ACHN (cell line): ENCODE measurements around the gene DLGAP1.
"Not testable (repeated sequence)": the region's sequence is repeated elsewhere in the genome, so short reads cannot be mapped to it uniquely, and the experiment has no call there.

Experiments used
- DNase-seq: peaks from one replicate; pipeline ENCODE4 v3.0.0-alpha.2; 2015
- in situ Hi-C: cut with HindIII; loops from 2 replicates; pipeline ENCODE4 v1.10.0; 2017; ENCODE audit warnings: low sequenced_read_pairs, low pct_ligation_motif_present, low pct_unique_long_range_greater_than_20kb

DLGAP1 gene

DNA sequence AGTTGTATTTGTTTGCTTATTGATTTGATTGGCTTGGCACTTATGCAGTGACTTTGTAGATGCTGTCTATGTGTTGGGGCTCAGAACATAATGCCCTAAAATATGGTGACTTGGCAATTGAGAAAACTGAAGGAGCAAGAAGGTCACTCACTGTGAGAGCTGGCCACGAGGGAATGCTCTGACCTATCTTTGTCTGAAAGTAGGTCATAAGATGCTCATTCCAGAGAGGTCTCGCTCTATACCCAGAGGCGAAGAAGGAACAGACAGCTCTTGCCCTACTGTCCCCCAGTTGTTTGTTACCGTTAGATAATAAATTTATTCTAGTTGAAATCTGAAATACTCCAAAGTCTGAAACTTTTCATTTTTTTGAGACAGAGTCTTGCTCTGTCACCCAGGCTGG, 846.6 kb downstream of the DLGAP1 start:
- DNase-seq = no peak
- in situ Hi-C loops = no loop called here

DNA sequence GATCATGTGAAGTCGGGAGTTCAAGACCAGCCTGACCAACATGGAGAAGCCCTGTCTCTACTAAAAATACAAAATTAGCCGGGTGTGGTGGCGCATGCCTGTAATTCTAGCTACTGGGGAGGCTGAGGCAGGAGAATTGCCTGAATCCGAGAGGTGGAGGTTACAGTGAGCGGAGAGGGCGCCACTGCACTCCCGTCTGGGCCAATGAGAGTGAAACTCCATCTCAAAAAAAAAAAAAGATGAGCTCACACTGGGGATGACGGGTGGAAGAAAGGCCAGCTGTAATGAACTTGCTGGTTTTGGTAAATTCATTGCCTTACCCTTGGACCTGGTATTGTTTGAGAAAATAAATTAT, 847.0 kb downstream of the DLGAP1 start:
- DNase-seq, in situ Hi-C loops: not testable (repeated sequence)

DNA sequence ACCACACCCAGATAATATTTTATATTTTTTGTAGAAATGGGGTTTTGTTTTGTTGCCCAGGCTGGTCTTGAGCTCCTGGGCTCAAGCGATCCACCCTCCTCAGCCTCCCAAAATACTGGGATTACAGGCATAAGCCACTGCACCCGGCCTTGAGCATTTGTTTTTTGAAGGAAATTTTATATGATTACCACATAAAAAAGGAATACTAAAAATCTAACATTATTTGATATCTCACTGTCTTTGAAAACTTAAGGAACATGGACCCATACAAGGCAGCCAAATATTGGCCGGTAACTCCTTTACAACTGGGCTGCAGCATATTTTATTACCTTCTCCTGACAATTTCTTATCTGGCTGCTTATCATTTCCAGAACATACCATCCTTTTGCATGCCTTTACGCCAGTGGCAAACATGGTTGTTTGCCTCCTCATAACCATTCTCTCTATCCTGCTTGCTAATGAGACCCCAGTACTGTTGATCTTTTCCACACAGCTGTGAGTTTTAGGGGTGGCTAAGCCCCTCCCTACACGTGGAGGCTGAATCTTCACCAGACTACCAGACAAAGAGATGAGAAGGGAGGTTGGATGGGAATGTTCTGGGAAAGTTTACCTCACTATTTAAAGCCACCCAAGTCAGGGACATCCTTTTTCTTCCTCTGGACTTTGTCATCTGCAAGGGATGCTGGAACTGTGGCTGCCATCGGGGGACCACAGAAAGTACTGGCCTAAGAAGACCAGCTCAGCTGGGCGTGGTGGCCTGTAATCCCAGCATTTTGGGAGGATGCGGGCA, 847.6 kb downstream of the DLGAP1 start:
- in situ Hi-C loops = no loop called here
- no peak for DNase-seq

DNA sequence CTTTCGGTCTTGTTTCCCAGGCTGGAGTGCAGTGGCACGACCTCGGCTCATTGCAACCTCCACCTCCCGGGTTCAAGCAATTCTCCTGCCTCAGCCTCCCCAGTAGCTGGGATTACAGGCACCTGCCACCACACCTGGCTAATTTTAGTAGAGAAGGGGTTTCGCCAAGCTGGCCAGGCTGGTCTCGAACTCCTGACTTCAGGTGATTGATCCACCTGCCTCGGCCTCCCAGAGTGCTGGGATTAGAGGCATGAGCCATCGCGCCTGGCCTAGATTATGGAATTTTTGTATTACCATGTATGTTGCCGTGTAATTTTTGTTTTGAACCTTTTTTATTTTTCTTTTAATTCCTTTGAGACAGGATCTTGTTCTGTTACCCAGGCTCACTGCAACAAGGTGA, 848.2 kb downstream of the DLGAP1 start:
- in situ Hi-C loops, DNase-seq: not testable (repeated sequence)

DNA sequence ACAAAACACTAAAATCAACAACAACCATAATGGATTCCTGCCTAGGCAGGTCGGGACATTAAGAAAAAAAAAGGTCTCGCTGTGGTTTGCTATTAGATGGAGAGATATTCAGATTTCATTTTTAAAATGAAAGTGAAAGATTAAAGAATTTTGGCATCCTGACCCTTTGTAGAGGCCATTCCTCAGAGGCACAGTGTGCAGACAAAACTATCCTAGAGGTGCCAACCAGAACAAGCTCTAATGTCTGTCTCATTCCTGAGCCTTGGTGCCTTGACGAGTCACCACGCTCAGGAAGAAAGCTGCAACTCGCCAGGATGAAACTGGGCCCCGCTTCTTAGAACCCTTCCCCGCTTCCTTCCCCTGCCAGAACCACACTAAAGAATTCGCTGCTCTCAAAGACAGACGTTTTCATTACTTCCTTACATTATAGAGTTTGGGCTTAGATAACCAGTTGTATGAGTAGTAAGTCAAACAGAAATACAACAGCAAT, 849.1 kb downstream of the DLGAP1 start:
- DNase-seq = peak; percentile 44
- in situ Hi-C loops = no loop called here

DNA sequence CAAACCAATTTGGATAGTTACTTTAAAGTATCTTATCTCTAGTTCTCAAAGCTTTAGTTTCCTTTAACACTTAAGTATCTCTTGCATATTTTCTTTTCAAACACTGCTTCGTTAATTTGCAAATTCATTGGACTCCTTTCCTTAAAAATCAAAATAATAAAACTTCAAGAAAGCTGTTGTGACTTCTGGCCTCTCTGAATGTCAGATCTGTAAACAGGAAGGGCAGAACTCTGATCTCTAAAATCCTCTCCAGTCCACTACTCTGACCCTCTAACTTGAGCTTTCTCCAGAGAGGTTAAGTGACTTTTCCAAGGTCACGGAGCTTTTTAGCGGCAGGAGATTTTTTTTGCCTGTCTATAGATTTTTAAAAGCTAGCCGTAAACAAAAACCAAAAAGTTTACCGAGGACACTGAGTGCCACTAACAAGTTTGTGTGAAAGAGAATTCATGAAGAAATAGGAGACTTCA, 849.6 kb downstream of the DLGAP1 start:
- in situ Hi-C loops = no loop called here
- DNase-seq = peak; percentile 35

DNA sequence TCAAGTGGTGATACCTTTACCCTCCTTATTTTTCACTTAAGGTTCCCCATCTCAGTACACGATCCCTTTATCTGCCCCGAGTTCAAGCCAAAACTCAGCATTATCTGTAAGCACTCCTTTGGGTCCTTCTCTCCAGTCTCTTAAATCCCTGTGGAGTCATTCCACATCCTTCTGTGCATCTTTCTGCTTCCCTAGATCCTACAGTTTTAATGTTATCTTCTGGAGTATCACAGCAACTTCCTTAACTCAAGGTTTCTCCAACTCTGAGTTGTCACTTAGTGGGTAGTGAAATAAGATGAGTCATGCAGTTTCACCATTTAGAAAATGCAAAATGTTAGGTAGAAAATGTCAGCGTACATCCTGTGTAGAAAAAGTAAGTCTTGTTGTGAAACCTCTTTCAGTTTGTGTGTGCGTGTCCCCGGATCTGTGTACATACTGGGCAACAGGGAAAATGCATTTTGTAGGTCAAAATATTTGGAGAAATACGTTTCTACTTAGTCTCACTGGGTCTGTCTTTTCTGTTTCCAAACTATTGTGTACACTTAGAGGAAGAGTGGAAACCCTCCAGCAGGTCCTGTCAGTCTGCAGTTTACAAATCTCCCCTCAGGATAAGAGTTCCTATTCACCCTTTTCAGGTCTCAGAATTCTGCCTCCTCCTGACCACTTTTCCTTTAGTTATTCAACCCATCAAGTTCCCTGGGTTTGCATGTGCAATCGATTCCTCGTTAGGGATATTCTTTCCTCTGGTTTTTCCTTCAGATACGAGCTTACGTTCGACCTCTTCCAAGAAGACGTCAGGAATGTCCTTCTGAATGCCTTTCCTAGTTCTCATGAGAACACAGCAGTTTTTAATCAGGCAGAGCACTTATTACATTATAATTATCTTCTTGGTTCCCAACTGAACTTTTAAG, 850.4 kb downstream of the DLGAP1 start:
- peak; percentile 84 for DNase-seq
- in situ Hi-C loops = no loop called here

DNA sequence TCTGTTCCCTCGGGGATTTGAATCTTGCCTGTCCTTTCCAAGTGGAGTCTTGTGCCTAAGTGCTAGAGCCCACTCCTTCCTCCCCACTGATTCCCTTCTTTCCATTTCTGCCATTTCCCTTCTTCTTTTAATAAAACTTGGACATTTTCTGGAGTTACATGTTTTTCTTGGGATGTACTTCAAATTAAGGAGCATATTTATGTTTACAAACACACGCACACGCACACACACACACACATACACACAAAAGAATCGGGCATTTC, 850.9 kb downstream of the DLGAP1 start:
- in situ Hi-C loops = no loop called here
- no peak for DNase-seq

DNA sequence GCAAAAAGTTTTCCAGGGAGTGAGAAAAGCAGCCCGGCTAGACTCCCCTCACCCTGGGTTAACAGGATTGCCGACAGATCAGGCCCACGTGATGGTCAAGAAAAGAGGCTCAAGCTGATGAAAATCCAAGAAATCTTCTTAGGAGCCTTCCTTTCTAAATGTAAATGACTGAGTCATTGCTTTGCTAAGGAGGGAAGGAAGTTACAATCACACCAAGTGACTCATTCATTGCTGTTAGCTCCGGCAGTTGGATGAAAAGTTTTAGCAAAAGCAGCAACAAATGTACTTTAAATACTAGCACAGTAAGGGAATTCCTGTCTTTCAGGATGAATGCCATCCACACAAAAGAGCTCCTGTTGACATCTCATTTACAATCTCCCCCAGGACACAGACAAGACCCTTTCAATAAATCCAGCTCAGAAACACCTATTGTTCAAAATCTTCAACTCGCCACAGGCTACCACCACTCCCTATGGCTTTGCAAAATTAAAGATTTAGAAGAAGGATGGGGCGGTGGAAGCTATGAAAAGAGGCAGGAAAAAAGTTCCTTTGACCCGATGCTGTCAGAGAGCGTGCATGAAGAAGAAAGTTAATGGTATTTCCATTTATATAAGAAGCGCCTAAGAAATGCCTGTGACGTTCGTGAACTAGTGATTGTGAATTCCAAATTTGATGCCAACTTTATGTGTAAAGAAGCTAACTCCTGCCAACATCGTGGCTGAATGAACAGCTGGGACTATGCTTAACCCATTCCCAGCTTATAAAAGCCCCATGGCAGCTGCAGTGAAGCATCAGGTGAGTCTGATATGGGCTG, 851.5 kb downstream of the DLGAP1 start:
- peak; percentile 96 for DNase-seq
- in situ Hi-C loops = no loop called here

DNA sequence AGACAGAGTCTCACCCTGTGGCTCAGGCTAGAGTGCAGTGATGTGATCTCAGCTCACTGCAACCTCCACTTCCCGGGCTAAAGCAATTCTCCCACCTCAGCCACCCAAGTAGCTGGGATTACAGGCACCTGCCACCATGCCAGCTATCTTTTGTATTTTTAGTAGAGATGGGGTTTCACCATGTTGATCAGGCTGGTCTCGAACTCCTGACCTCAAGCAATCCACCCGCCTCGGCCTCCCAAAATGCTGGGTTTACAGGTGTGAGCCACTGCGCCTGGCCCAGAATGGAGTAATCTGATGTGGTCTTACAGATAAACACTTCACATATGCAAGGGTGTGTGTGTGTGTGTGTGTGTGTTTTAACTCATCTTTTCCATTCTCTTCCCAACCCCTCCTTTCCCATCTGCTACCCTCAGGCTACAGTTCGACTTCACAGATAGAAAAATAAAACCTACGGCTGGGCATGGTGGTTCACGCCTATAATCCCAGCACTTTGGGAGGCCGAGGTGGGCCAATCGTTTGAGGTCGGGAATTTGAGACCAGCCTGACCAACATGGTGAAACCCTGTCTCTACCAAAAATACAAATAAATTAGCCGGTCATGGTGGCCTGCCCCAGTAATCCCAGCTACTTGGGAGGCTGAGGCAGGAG, 853.9 kb downstream of the DLGAP1 start:
- in situ Hi-C loops, DNase-seq: not testable (repeated sequence)

DNA sequence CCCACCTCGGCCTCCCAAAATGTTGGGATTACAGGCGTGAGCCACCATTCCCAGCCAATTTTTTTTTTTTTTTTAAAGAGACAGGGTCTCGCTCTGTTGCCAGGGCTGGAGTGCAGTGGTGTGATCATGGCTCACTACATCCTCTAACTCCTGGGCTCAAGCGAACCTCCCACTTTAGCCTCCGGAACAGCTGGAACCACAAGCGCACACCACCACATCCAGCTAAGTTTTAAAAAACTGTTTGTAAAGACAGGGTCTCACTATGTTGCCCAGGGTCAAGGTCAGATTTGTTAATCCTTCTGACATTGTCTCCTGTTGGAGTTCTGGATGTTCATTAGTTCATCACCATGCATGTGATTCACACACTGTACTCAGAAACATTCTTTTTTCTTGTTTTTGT, 855.2 kb downstream of the DLGAP1 start:
- in situ Hi-C loops = no loop called here
- no peak for DNase-seq

DNA sequence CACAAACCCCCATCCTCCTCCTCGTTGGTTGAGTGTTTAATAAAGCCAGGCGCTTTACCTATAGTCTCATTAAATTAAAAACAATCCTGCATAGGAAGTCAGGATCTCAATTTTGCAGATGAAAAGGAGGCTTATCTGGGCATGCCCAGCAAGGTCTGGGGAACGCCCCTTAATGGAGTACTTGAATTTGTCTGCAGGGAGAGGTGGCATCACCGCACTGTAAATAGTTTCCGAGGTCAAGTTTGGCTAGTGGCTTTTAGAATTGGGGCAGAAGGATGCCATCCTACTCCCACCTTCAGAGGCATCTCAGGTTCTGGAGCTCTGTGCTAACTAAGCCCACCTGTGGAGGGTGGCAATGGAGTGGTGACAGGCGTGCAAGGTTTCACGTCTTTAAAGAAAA, 855.9 kb downstream of the DLGAP1 start:
- no peak for DNase-seq
- in situ Hi-C loops = no loop called here

DNA sequence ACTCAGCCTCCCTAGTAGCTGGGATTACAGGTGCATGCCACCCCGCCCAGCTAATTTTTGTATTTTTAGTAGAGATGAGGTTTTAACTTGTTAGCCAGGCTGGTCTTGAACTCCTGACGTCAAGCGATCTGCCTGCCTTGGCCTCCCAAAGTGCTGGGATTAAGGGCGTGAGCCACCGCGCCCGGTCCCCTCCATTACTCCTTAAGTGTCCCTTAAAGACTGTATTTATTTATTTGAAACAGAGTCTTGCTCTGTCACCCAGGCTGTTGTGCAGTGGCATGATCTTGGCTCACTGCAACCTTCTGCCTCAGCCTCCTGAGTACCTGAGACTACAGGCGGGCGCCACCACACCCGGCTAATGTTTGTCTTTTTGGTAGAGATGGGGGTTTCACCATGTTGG, 856.5 kb downstream of the DLGAP1 start:
- in situ Hi-C loops = no loop called here
- DNase-seq = no peak

DNA sequence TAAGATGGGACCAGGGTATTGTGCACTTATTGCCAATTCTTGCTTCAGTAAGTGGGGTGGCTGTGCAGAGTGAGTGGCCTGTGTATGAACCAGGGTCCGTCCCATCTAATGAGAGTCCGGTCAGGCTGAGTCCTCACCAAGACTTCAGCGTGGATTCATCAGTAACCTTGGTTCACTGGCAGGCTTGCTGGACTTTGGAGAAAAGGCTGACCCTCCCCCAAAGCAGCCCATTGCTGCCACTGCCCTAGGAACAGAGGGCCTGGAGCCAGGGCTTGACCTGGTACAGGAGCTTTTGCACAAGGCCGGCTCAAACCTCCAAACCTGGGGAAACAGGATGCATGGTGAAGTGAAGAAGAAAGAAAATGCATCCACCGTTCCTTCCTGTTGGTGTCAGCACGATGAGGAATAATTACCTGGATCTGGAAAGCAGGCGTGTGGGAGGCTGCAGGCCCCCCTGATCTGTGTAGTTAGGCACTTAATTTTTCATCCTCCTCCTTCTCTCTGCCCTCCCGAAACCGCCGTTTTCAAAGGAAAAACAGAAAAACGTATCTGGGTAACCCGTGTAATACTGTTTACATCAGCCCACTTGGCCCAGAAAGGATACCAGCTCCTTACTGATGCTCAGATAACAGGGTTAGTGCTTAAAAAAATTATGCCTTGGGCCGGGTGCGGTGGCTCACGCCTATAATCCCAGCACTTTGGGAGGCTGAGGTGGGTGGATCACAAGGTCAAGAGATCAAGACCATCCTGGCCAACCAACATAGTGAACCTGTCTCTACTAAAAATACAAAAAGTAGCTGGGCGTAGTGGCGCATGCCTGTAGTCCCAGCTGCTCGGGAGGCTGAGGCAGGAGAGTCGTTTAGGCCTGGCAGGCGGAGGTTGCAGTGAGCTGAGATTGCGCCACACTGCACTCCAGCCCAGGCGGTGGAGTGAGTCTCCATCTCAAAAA, 857.4 kb downstream of the DLGAP1 start:
- in situ Hi-C loops = no loop called here
- no peak for DNase-seq

DNA sequence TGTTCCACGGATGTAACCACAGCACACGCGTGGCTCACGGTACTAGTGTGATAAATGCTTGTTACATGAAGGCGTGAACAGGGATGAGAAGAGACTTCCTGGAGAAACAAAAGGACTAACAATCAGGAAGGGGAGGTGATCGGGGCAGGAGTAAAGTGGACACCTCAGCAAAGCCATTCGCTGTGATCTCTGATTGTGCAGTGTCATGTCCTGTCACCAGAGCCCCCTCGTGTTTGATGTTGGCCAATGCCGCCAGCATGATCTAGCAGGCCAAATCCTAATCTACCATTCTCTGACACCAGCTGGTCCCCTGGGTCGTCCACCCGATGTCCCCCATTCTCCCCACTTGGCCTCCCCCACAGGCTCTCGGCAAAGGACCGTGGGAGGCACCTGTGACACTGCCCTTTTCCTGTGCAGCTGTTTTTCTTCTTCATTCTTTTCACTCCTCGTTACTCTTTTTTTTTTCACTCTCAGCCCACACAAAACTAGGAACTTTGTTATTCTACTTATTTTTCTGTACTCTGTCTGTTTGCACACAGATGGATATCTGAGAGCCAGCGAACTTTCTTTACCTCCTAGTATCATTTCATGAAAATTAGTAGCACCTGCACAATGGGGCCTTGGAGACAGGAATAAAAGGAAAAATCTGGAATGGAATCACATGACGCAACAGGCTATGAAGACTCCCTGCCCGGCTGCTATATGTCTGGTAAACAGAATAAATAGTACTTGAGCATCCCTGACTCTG, 858.3 kb downstream of the DLGAP1 start:
- DNase-seq = peak; percentile 63
- in situ Hi-C loops = no loop called here

DNA sequence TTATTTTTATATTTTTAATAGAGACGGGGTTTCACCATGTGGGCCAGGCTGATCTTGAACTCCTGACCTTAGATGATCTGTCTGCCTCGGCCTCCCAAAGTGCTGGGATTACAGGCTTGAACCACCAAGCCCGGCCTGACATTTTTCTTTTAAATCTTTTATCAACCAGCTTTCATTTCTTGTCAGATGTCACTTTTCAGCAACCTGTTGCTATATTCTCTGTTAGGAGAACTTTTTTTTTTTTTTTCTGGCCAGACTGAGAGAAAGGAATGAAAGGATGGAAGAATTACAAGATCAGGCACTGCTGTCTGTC, 858.8 kb downstream of the DLGAP1 start:
- no peak for DNase-seq
- in situ Hi-C loops = no loop called here
